HepG2 (cell line): ENCODE data around the gene SPI1. TPM values are rescaled to one million over a fixed set of nuclear protein-coding genes. Genes with fewer than 3 reads are reported as not detected.

ENCODE experiments used
- HIVEP1 ChIP-seq: sonication (generic); formaldehyde crosslinking; IDR thresholded peaks from 2 replicates; pipeline ENCODE4 v1.4.0; 2020; ENCODE audit warnings: mild to moderate bottlenecking, missing genetic modification reagents
- NFIC ChIP-seq: IDR thresholded peaks from 2 replicates; pipeline ENCODE4 v1.6.1; 2012; ENCODE audit warnings: mild to moderate bottlenecking, low read length, inconsistent platforms
- PHF8 ChIP-seq: sonication (generic); formaldehyde crosslinking; IDR thresholded peaks from 2 replicates; pipeline ENCODE4 v1.5.0; 2020; ENCODE audit warnings: missing genetic modification reagents
- POLR2A ChIP-seq, 2 experiments: IDR thresholded peaks; 2 replicates each; pipeline ENCODE4 v1.6.1; 2011; ENCODE audit warnings: low read depth in 2 of 2, low read length in 2 of 2, mild to moderate bottlenecking in 1 of 2, moderate library complexity in 1 of 2; ENCODE audit not compliant: insufficient read depth in 1 of 2
- RARG ChIP-seq: sonication (generic); formaldehyde crosslinking; IDR thresholded peaks from 2 replicates; pipeline ENCODE4 v1.4.0; 2020; ENCODE audit warnings: low read depth, mild to moderate bottlenecking, missing genetic modification reagents
- RCOR2 ChIP-seq: IDR thresholded peaks from 2 replicates; pipeline ENCODE4 v1.6.1; 2016; ENCODE audit warnings: missing biosample characterization, missing genetic modification reagents
- ZFP36L1 ChIP-seq: sonication (generic); formaldehyde crosslinking; IDR thresholded peaks from 2 replicates; pipeline ENCODE4 v1.8.0; 2022; ENCODE audit warnings: mild to moderate bottlenecking, missing genetic modification reagents, moderate library complexity
- ZNF24 ChIP-seq: fragments of 450-650 bp; IDR thresholded peaks from 2 replicates; pipeline ENCODE4 v1.6.1; 2017; ENCODE audit warnings: antibody characterized with exemption, mild to moderate bottlenecking
- ZNF333 ChIP-seq: sonication (generic); formaldehyde crosslinking; IDR thresholded peaks from 2 replicates; pipeline ENCODE4 v1.4.0; 2020; ENCODE audit warnings: mild to moderate bottlenecking, missing genetic modification reagents, borderline replicate concordance
- ZNF33A ChIP-seq: sonication (generic); formaldehyde crosslinking; IDR thresholded peaks from 2 replicates; pipeline ENCODE4 v1.5.1; 2020; ENCODE audit warnings: missing genetic modification reagents, mild to moderate bottlenecking, moderate library complexity, borderline replicate concordance
- ZNF547 ChIP-seq: sonication (generic); formaldehyde crosslinking; IDR thresholded peaks from 2 replicates; pipeline ENCODE4 v1.5.1; 2020; ENCODE audit warnings: mild to moderate bottlenecking, missing genetic modification reagents
- ZSCAN29 ChIP-seq: sonication (generic); formaldehyde crosslinking; conservative IDR thresholded peaks from 2 replicates; pipeline ENCODE4 v1.4.0; 2020; ENCODE audit warnings: mild to moderate bottlenecking, missing genetic modification reagents
- polyA plus RNA-seq, 8 experiments: library from polyadenylated mRNA; depleted of rRNA in 3 of 8; stranded (reverse) in 7 of 8; unstranded in 1 of 8; fragments of >200 nt; fragmentation: Illumina TruSeq in 4 of 8; extraction: Trizol in 4 of 8; gene quantifications; 2 replicates each; pipeline versions ENCODE4 v1.2.1 to v1.2.3, GENCODE V29; 2011 to 2016; ENCODE audit warnings: low read depth in 4 of 8, missing spikeins in 1 of 8, mixed read lengths in 1 of 8; ENCODE audit not compliant: insufficient read depth in 1 of 8
- total RNA-seq, 5 experiments: library from RNA; depleted of rRNA; stranded (reverse); fragments of >200 nt; fragmentation: Illumina TruSeq; extraction: Trizol; gene quantifications; 2 replicates each; pipeline ENCODE4 v1.2.3, GENCODE V29; 2016; ENCODE audit warnings: low read depth in 1 of 5
- TF ChIP-seq, protein P1 (sequence below): sonication (generic); formaldehyde crosslinking; IDR thresholded peaks from 2 replicates; pipeline ENCODE4 v1.5.0; 2020; ENCODE audit warnings: missing genetic modification reagents
- TF ChIP-seq, protein P2 (sequence below): IDR thresholded peaks from 2 replicates; pipeline ENCODE4 v1.6.1; 2016; ENCODE audit warnings: missing genetic modification reagents, missing compliant biosample characterization
- TF ChIP-seq, protein P3 (sequence below): sonication (generic); formaldehyde crosslinking; conservative IDR thresholded peaks from 2 replicates; pipeline ENCODE4 v1.4.0; 2020; ENCODE audit warnings: missing genetic modification reagents
- TF ChIP-seq, protein P4 (sequence below): sonication (generic); formaldehyde crosslinking; IDR thresholded peaks from 2 replicates; pipeline ENCODE4 v1.8.0; 2022; ENCODE audit warnings: mild to moderate bottlenecking, missing genetic modification reagents, borderline replicate concordance
- TF ChIP-seq, protein P5 (sequence below), 2 experiments: sonication (generic) in 1 of 2; formaldehyde crosslinking in 1 of 2; IDR thresholded peaks; 2 replicates each; pipeline versions ENCODE4 v1.5.1 to v1.6.1; 2011 to 2020; ENCODE audit warnings: borderline replicate concordance in 1 of 2, low read depth in 1 of 2, low read length in 1 of 2, mild to moderate bottlenecking in 1 of 2, missing genetic modification reagents in 1 of 2, moderate library complexity in 1 of 2
- TF ChIP-seq, protein P6 (sequence below): sonication (generic); formaldehyde crosslinking; IDR thresholded peaks from 2 replicates; pipeline ENCODE4 v1.4.0; 2020; ENCODE audit warnings: mild to moderate bottlenecking, missing genetic modification reagents

Gene SPI1
- total and polyA plus RNA-seq, 2 of the 13 experiments (the other 11 are each of a cell fraction or from before 2014, with no cell fraction given), result not detected

DNA sequence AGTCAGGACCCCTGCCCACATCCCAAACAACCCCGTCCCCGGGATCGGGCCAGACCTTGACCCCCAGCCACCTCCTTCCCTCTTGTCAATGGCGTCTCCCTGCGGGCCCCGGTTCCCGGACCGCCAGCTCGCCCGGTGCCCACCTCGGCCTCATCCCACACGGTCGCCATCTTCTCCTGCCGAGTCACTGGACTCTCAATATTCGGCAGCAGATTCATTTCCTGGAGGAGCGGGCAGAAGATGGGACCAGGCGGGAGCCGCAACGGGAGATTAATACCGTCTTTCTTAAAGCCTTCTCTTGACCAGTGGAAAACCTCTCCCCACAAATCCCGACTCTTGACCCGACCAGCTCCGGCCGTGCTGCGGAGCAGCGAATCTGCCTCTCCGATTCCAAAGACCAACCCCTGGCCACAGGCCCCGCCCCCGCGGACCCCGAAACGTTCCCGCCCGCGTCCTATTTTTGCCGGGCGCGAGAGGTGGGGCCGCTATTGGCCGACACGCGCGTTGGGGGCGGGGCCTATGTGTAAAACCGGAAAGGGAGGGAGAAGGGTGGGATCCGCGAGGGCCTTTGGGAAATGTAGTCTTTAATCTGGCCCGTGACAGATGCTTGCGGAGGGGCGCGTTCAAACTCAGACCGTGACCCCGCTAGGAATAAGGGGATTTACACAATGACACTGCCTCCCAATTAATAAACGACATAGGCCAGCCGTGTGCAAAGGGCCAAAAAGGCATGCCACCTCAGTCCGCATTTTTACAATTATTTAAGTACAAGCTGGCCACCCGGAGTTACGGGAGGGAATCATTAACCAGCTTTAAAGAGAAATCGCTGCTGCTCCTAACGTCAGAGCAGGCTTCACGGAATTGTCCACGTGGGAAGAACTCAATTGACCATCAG lies 48.0 kb upstream of the SPI1 start, which contains the start of gene PSMC3 (continued):
- TF ChIP-seq, protein P1, sequence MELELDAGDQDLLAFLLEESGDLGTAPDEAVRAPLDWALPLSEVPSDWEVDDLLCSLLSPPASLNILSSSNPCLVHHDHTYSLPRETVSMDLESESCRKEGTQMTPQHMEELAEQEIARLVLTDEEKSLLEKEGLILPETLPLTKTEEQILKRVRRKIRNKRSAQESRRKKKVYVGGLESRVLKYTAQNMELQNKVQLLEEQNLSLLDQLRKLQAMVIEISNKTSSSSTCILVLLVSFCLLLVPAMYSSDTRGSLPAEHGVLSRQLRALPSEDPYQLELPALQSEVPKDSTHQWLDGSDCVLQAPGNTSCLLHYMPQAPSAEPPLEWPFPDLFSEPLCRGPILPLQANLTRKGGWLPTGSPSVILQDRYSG (CRISPR knock-in tag), result no peak
- TF ChIP-seq, protein P2, sequence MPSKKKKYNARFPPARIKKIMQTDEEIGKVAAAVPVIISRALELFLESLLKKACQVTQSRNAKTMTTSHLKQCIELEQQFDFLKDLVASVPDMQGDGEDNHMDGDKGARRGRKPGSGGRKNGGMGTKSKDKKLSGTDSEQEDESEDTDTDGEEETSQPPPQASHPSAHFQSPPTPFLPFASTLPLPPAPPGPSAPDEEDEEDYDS (CRISPR knock-in tag), result peak; percentile 2; the same call in 1 of the 2 replicates
- no peak for TF ChIP-seq NFIC
- TF ChIP-seq, protein P3, sequence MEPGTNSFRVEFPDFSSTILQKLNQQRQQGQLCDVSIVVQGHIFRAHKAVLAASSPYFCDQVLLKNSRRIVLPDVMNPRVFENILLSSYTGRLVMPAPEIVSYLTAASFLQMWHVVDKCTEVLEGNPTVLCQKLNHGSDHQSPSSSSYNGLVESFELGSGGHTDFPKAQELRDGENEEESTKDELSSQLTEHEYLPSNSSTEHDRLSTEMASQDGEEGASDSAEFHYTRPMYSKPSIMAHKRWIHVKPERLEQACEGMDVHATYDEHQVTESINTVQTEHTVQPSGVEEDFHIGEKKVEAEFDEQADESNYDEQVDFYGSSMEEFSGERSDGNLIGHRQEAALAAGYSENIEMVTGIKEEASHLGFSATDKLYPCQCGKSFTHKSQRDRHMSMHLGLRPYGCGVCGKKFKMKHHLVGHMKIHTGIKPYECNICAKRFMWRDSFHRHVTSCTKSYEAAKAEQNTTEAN (CRISPR knock-in tag), result 0 out of 2 replicates have a peak, but pooled peaks have one; percentile 47
- TF ChIP-seq RCOR2 (CRISPR knock-in tag), result no peak; the same call in 1 of the 2 replicates
- peak; percentile 85; the same call in 1 of the 2 replicates for TF ChIP-seq ZNF333
- TF ChIP-seq ZNF33A (CRISPR knock-in tag), result peak; percentile 13; the same call in 1 of the 2 replicates
- TF ChIP-seq ZSCAN29, result 0 out of 2 replicates have a peak, but pooled peaks have one; percentile 49
- TF ChIP-seq, protein P4, sequence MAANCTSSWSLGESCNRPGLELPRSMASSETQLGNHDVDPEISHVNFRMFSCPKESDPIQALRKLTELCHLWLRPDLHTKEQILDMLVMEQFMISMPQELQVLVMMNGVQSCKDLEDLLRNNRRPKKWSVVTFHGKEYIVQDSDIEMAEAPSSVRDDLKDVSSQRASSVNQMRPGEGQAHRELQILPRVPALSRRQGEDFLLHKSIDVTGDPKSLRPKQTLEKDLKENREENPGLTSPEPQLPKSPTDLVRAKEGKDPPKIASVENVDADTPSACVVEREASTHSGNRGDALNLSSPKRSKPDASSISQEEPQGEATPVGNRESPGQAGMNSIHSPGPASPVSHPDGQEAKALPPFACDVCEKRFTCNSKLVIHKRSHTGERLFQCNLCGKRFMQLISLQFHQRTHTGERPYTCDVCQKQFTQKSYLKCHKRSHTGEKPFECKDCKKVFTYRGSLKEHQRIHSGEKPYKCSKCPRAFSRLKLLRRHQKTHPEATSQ (CRISPR knock-in tag), result no peak
- TF ChIP-seq POLR2A (IDR thresholded peaks at IDR 0.05; ENCODE audit: insufficient read depth in 1 of 2, low read depth in 2 of 2, low read length in 2 of 2), result peak; percentile 64 to 77
- TF ChIP-seq ZFP36L1 (CRISPR knock-in tag), result no peak; the same call in 1 of the 2 replicates
- TF ChIP-seq ZNF24, result no peak
- peak; percentile 59 for TF ChIP-seq HIVEP1 (CRISPR knock-in tag)
- TF ChIP-seq RARG, result 0 out of 2 replicates have a peak, but pooled peaks have one; percentile 80
- TF ChIP-seq, protein P5, sequence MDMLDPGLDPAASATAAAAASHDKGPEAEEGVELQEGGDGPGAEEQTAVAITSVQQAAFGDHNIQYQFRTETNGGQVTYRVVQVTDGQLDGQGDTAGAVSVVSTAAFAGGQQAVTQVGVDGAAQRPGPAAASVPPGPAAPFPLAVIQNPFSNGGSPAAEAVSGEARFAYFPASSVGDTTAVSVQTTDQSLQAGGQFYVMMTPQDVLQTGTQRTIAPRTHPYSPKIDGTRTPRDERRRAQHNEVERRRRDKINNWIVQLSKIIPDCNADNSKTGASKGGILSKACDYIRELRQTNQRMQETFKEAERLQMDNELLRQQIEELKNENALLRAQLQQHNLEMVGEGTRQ (IDR thresholded peaks at IDR 0.05; ENCODE audit: low read depth, low read length), result peak; percentile 22; the same call in 1 of the 2 replicates
- TF ChIP-seq, protein P5 (CRISPR knock-in tag; IDR thresholded peaks at IDR 0.05; ENCODE audit: borderline replicate concordance), result peak; percentile 29; the same call in 1 of the 2 replicates
- TF ChIP-seq PHF8, result peak; percentile 84
- peak; percentile 14; the same call in 1 of the 2 replicates for TF ChIP-seq ZNF547
- TF ChIP-seq, protein P6, sequence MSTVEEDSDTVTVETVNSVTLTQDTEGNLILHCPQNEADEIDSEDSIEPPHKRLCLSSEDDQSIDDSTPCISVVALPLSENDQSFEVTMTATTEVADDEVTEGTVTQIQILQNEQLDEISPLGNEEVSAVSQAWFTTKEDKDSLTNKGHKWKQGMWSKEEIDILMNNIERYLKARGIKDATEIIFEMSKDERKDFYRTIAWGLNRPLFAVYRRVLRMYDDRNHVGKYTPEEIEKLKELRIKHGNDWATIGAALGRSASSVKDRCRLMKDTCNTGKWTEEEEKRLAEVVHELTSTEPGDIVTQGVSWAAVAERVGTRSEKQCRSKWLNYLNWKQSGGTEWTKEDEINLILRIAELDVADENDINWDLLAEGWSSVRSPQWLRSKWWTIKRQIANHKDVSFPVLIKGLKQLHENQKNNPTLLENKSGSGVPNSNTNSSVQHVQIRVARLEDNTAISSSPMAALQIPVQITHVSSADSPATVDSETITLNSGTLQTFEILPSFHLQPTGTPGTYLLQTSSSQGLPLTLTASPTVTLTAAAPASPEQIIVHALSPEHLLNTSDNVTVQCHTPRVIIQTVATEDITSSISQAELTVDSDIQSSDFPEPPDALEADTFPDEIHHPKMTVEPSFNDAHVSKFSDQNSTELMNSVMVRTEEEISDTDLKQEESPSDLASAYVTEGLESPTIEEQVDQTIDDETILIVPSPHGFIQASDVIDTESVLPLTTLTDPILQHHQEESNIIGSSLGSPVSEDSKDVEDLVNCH (CRISPR knock-in tag), result no peak
